WERI-Rb-1 (cell line): ENCODE data around the gene MGARP.

ENCODE experiments used
- DNase-seq: peaks from one replicate; pipeline ENCODE4 v3.0.0-alpha.2; 2020
- H3K27ac ChIP-seq: fragments of 250-450 bp; sonication (Bioruptor Pico); 2 replicates; pipeline ENCODE4 v1.5.1; 2020; ENCODE audit warnings: mild to moderate bottlenecking, moderate library complexity
- H3K27me3 ChIP-seq: fragments of 250-450 bp; sonication (Bioruptor Pico); 2 replicates; pipeline ENCODE4 v1.5.1; 2021; ENCODE audit warnings: mild to moderate bottlenecking, low read depth, moderate library complexity; ENCODE audit not compliant: insufficient read depth, severe bottlenecking
- H3K36me3 ChIP-seq: fragments of 250-450 bp; sonication (Bioruptor Pico); 2 replicates; pipeline ENCODE4 v1.5.1; 2020; ENCODE audit warnings: mild to moderate bottlenecking, moderate library complexity
- H3K4me3 ChIP-seq: 2 replicates; pipeline ENCODE4 v1.5.1; 2011; ENCODE audit warnings: low read depth, mild to moderate bottlenecking, control low read depth, low read length
- H3K9me3 ChIP-seq: fragments of 250-450 bp; sonication (Bioruptor Pico); 2 replicates; pipeline ENCODE4 v1.5.1; 2021; ENCODE audit warnings: mild to moderate bottlenecking, moderate library complexity; ENCODE audit not compliant: severe bottlenecking
- TF ChIP-seq, protein P1 (sequence below): IDR thresholded peaks from 2 replicates; pipeline ENCODE4 v1.5.1; 2011; ENCODE audit warnings: low read depth, mild to moderate bottlenecking, control low read depth, inconsistent platforms, low read length

Gene MGARP

GRCh38 chr4:139234253-139234652 is 45.8 kb downstream of the MGARP start:
- Histone ChIP-seq H3K4me3 (no peak overlapping the region), H3K27ac (no peak overlapping the region), H3K36me3 (no peaks in the 10 kb centered on the region), H3K27me3 (no peaks in the 10 kb centered on the region), H3K9me3 (no peaks in the 10 kb centered on the region)
- TF ChIP-seq, protein P1, sequence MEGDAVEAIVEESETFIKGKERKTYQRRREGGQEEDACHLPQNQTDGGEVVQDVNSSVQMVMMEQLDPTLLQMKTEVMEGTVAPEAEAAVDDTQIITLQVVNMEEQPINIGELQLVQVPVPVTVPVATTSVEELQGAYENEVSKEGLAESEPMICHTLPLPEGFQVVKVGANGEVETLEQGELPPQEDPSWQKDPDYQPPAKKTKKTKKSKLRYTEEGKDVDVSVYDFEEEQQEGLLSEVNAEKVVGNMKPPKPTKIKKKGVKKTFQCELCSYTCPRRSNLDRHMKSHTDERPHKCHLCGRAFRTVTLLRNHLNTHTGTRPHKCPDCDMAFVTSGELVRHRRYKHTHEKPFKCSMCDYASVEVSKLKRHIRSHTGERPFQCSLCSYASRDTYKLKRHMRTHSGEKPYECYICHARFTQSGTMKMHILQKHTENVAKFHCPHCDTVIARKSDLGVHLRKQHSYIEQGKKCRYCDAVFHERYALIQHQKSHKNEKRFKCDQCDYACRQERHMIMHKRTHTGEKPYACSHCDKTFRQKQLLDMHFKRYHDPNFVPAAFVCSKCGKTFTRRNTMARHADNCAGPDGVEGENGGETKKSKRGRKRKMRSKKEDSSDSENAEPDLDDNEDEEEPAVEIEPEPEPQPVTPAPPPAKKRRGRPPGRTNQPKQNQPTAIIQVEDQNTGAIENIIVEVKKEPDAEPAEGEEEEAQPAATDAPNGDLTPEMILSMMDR, result no peak
- no peak for DNase-seq

GRCh38 chr4:139229534-139230039 is 50.4 kb downstream of the MGARP start:
- no peaks in the 10 kb centered on the region for H3K36me3 ChIP-seq
- no peaks in the 10 kb centered on the region for H3K9me3 ChIP-seq
- DNase-seq, result no peak
- H3K4me3 ChIP-seq, result no peak overlapping the region
- TF ChIP-seq, protein P1, result peak; percentile 39
- no peaks in the 10 kb centered on the region for H3K27me3 ChIP-seq
- H3K27ac ChIP-seq, result no peak overlapping the region

DNA sequence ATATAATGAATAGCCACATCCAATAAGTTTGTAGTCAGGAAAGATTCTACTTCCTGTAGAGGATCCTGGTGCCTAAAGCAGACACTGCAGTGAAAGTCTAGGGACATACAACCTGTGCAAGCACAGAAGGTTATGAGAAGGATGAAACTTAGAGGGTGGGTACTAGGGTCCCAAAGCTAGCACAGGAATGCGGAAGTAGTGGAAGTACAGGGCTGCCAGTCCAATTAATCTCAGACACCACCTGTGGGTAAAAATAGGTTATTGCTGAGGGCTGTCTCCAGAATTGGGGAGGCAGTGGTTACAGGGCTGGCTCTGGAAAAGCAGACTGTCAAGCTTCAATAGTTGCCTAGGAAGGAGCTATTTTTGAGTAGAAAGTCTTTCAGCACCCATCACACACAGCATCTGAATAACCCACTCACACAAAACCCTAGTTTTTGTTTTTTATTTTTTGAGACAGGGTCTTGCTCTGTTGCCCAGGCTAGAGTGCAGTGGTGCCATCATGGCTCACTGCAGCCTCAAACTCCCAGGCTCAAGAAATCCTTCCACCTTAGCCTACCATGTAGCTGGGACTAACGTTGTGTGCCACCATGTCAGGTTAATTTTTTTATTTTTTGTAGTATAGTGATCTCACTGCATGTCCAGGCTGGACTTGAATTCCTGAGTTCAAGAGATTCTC is 52.2 kb downstream of the MGARP start:
- DNase-seq, result no peak
- H3K9me3 ChIP-seq, result no peaks in the 10 kb centered on the region
- TF ChIP-seq, protein P1, result no peak
- no peaks in the 10 kb centered on the region for H3K36me3 ChIP-seq
- no peak overlapping the region for H3K4me3 ChIP-seq
- H3K27me3 ChIP-seq, result no peaks in the 10 kb centered on the region
- H3K27ac ChIP-seq, result no peak overlapping the region

GRCh38 chr4:139223682-139224317 is 56.2 kb downstream of the MGARP start:
- DNase-seq, result no peak
- no peaks in the 10 kb centered on the region for H3K9me3 ChIP-seq
- H3K27me3 ChIP-seq, result no peaks in the 10 kb centered on the region
- H3K27ac ChIP-seq, result no peak overlapping the region
- TF ChIP-seq, protein P1, result no peak
- H3K4me3 ChIP-seq, result no peak overlapping the region
- H3K36me3 ChIP-seq, result no peaks in the 10 kb centered on the region

DNA sequence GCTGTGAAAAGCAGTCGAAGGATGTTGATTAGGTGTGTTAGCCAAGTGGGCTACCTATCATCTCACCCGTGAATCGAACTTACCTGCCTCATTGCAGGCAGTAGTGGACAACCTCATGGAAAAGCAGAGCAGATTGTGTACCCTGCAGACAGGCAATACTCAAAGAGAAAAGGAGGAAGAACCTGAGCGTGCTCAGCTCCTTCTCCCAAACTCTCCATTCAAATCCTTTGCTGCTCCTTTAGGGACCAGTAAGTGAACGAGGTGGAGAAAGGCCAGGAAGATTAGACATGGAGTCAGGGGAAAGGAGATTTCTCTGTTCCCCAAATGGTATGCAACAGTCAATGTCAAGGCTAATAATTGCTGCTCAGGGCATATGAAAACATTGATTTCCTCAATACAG is 57.8 kb downstream of the MGARP start:
- no peaks in the 10 kb centered on the region for H3K27me3 ChIP-seq
- no peaks in the 10 kb centered on the region for H3K36me3 ChIP-seq
- H3K9me3 ChIP-seq, result no peaks in the 10 kb centered on the region
- no peak overlapping the region for H3K27ac ChIP-seq
- no peak for DNase-seq
- H3K4me3 ChIP-seq, result no peak overlapping the region
- TF ChIP-seq, protein P1, result no peak
